ENCODE results near the gene IQSEC3. TPM values are rescaled to one million over a fixed set of nuclear protein-coding genes. Genes with fewer than 3 reads are reported as not detected.

Gene IQSEC3
- total RNA-seq, 1 donor, result 0.21 TPM

DNA sequence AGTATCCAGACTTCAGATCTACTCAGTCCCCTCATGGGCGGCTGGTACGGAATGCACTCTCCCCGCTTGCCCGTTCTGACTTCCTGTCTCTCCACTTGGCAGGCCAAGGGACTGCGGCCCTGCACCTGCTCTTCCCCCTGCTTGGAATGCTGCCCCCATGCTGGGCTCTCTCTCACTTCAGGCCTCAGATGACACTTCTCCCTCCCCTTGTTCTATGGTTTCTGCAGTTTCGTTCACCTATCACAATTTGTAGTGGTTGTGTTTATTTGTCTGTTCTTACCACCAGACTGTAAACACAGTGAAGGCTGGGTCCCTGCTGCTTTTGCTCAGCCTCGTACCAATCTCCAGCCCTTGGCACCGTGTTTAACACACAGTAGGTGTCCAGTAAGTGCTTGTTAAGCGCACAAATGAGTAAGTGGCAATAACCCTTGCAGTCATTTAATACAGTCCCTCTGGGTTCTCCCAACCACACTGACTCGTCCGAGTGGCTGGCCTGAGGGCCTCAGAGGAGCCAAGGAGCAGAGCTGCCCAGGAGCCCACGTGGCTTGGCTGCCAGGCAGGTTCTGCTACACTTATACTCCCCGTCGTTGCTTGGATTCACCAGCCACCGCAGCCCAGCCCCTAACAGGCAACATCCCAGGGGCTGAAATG, 135.6 kb downstream of the IQSEC3 start:
- Histone ChIP-seq H3K9me3 (ENCODE audit: low read depth, low read length) (no peaks in the 10 kb centered on the region), H3K27me3 (ENCODE audit: insufficient read depth, low read length) (peaks cover 30% of the 10 kb centered on the region), H3K4me1 (ENCODE audit: insufficient read depth, low read length) (no peaks in the 10 kb centered on the region), H3K4me3 (ENCODE audit: low read length) (no peak overlapping the region)

DNA sequence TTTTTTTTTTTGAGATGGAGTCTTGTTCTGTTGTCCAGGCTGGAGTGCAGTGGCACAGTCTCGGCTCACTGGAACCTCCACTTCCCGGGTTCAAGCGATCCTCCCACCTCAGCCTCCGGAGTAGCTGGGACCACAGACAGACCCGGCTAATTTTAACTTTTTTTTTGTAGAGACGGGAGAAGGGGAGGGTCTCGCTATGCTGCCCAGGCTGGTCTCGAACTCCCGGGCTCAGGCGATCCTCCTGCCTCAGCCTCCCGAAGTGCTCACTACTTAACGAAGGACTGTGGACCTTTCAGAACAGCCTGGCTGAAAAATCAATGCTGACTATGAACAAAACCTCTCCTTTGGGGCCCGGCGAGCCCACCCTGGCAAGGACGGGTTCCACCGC, 136.5 kb downstream of the IQSEC3 start:
- Histone ChIP-seq H3K4me3 (ENCODE audit: low read length) (no peak overlapping the region), H3K9me3 (ENCODE audit: low read depth, low read length) (no peaks in the 10 kb centered on the region), H3K4me1 (ENCODE audit: insufficient read depth, low read length) (no peaks in the 10 kb centered on the region), H3K27me3 (ENCODE audit: insufficient read depth, low read length) (peaks cover 30% of the 10 kb centered on the region)

GRCh38 chr12:203462-204260, 137.1 kb downstream of the IQSEC3 start:
- Histone ChIP-seq H3K9me3 (ENCODE audit: low read depth, low read length) (no peaks in the 10 kb centered on the region), H3K27me3 (ENCODE audit: insufficient read depth, low read length) (peaks cover 30% of the 10 kb centered on the region), H3K4me1 (ENCODE audit: insufficient read depth, low read length) (no peaks in the 10 kb centered on the region), H3K4me3 (ENCODE audit: low read length) (no peak overlapping the region)

- no peaks in the 10 kb centered on the region for H3K4me1 ChIP-seq (ENCODE audit: insufficient read depth, low read length)
- no peak overlapping the region for H3K4me3 ChIP-seq (ENCODE audit: low read length)
- no peaks in the 10 kb centered on the region for H3K9me3 ChIP-seq (ENCODE audit: low read depth, low read length)
- H3K27me3 ChIP-seq (ENCODE audit: insufficient read depth, low read length), result peaks cover 30% of the 10 kb centered on the region
Observed at GRCh38 chr12:204261-204678, 137.7 kb downstream of the IQSEC3 start.

- H3K4me1 ChIP-seq (ENCODE audit: insufficient read depth, low read length), result no peaks in the 10 kb centered on the region
- H3K4me3 ChIP-seq (ENCODE audit: low read length), result no peak overlapping the region
- H3K9me3 ChIP-seq (ENCODE audit: low read depth, low read length), result no peaks in the 10 kb centered on the region
- peaks cover 30% of the 10 kb centered on the region for H3K27me3 ChIP-seq (ENCODE audit: insufficient read depth, low read length)
Observed at GRCh38 chr12:205026-205425, 138.5 kb downstream of the IQSEC3 start.

GRCh38 chr12:206746-207440, 140.3 kb downstream of the IQSEC3 start:
- H3K4me1 ChIP-seq (ENCODE audit: insufficient read depth, low read length), result peaks cover 6% of the 10 kb centered on the region
- no peak overlapping the region for H3K4me3 ChIP-seq (ENCODE audit: low read length)
- no peaks in the 10 kb centered on the region for H3K9me3 ChIP-seq (ENCODE audit: low read depth, low read length)
- peaks cover 30% of the 10 kb centered on the region for H3K27me3 ChIP-seq (ENCODE audit: insufficient read depth, low read length)

DNA sequence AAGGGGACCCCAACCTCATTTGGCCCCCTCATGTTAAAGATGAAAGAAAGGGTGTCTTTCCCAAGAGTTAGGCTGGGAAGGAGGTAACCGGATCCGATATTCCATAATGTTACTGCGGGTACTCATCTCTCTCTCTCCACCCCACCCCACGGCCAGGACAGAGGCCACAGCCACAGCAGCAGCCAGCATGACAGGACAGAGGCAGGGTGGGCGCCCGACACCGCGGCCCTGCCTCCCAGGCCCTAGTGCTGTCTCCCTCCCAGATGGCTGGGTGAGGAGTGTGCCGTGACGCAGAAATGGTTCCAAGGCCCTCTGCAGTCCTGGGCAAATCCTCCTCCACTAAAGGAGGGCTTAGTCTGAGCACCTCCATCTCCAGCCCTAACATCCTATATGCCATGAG, 141.2 kb downstream of the IQSEC3 start:
- H3K4me1 ChIP-seq (ENCODE audit: insufficient read depth, low read length), result peaks cover 14% of the 10 kb centered on the region
- H3K27me3 ChIP-seq (ENCODE audit: insufficient read depth, low read length), result peaks cover 23% of the 10 kb centered on the region
- no peak overlapping the region for H3K4me3 ChIP-seq (ENCODE audit: low read length)
- no peaks in the 10 kb centered on the region for H3K9me3 ChIP-seq (ENCODE audit: low read depth, low read length)

- H3K27me3 ChIP-seq (ENCODE audit: insufficient read depth, low read length), result peaks cover 19% of the 10 kb centered on the region
- H3K4me1 ChIP-seq (ENCODE audit: insufficient read depth, low read length), result peaks cover 24% of the 10 kb centered on the region
- H3K4me3 ChIP-seq (ENCODE audit: low read length), result no peak overlapping the region
- H3K9me3 ChIP-seq (ENCODE audit: low read depth, low read length), result no peaks in the 10 kb centered on the region
Observed at GRCh38 chr12:208813-209212, 142.2 kb downstream of the IQSEC3 start.

GRCh38 chr12:209246-209645, 142.7 kb downstream of the IQSEC3 start:
- Histone ChIP-seq H3K27me3 (ENCODE audit: insufficient read depth, low read length) (peaks cover 15% of the 10 kb centered on the region), H3K4me1 (ENCODE audit: insufficient read depth, low read length) (peaks cover 28% of the 10 kb centered on the region)

GRCh38 chr12:209851-210250, 143.3 kb downstream of the IQSEC3 start:
- Histone ChIP-seq H3K27me3 (ENCODE audit: insufficient read depth, low read length) (peaks cover 9% of the 10 kb centered on the region), H3K9me3 (ENCODE audit: low read depth, low read length) (no peaks in the 10 kb centered on the region), H3K4me3 (ENCODE audit: low read length) (no peak overlapping the region), H3K4me1 (ENCODE audit: insufficient read depth, low read length) (peaks cover 34% of the 10 kb centered on the region)

More at GRCh38 chr12:209246-209645, 142.7 kb downstream of the IQSEC3 start:
- no peak overlapping the region for H3K4me3 ChIP-seq (ENCODE audit: low read length)
- H3K9me3 ChIP-seq (ENCODE audit: low read depth, low read length), result no peaks in the 10 kb centered on the region

- Histone ChIP-seq H3K27me3 (ENCODE audit: insufficient read depth, low read length) (peaks cover 3% of the 10 kb centered on the region), H3K9me3 (ENCODE audit: low read depth, low read length) (no peaks in the 10 kb centered on the region), H3K4me3 (ENCODE audit: low read length) (no peak overlapping the region), H3K4me1 (ENCODE audit: insufficient read depth, low read length) (peaks cover 39% of the 10 kb centered on the region)
Observed at GRCh38 chr12:210277-211141, 143.9 kb downstream of the IQSEC3 start.

GRCh38 chr12:211142-211465, 144.5 kb downstream of the IQSEC3 start:
- no peaks in the 10 kb centered on the region for H3K9me3 ChIP-seq (ENCODE audit: low read depth, low read length)
- no peaks in the 10 kb centered on the region for H3K27me3 ChIP-seq (ENCODE audit: insufficient read depth, low read length)
- H3K4me1 ChIP-seq (ENCODE audit: insufficient read depth, low read length), result peaks cover 39% of the 10 kb centered on the region
- H3K4me3 ChIP-seq (ENCODE audit: low read length), result no peak overlapping the region

DNA sequence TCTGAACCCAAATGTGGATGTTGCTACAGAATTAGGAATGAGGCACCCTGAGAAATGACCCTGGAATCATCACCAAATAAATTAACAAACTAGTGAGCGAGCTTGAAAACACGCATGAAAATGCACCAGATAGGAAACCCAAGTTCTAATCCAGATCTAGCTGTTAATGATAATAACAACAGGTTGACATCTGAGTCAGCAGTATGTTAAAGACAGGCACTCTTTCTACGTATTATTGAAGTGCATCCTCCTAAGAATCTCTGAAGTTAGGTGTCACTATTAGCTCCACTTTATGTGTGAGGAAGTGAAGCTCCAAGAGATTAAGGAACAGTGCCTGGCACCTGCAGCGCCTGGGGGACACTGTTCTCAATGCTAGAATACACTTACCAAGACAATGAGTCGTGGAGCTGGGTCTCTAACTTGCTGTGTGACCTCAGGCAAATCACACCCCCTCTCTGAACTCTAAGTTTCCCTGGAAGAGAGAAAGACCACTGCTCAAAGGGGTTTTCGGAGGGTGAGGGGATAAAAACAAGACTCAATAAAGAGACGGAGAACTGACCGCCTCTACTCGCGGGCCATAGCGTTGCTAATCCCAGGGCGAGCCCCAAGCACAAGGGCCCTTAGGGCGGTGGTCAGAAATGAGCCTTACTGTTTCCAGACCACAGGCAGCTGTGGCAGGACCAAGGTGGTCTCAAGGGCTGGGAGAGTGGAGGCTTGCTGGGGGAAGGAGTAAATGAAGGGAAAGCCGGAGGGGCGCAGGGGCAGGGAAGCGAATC, 145.3 kb downstream of the IQSEC3 start:
- Histone ChIP-seq H3K4me1 (ENCODE audit: insufficient read depth, low read length) (peaks cover 39% of the 10 kb centered on the region), H3K27me3 (ENCODE audit: insufficient read depth, low read length) (no peaks in the 10 kb centered on the region), H3K9me3 (ENCODE audit: low read depth, low read length) (no peaks in the 10 kb centered on the region), H3K4me3 (ENCODE audit: low read length) (no peak overlapping the region)

DNA sequence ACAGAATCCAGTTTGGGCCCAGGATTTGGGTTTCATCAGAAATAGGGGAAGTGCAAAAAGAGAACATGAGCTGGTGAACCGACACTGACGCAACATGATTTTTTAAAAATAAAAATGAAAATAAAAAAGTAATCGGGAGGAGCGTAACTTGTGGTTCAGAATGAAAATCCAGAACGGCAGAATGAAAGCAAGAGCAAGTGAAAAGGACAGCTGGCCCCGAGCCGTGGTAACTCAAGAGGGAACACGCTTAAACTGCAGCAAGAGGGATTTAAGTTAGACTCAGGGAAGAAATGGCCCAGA, 145.8 kb downstream of the IQSEC3 start:
- Histone ChIP-seq H3K27me3 (ENCODE audit: insufficient read depth, low read length) (no peaks in the 10 kb centered on the region), H3K4me3 (ENCODE audit: low read length) (peak overlapping the region; percentile 30)

More for the DNA sequence above, 145.8 kb downstream of the IQSEC3 start:
- Histone ChIP-seq H3K9me3 (ENCODE audit: low read depth, low read length) (no peaks in the 10 kb centered on the region), H3K4me1 (ENCODE audit: insufficient read depth, low read length) (peaks cover 39% of the 10 kb centered on the region)

Data from mononuclear cell (primary cell).